CD4-positive, alpha-beta T cell (primary cell): Measurements from ENCODE around the gene SLC27A1. TPM values are rescaled to one million over a fixed set of nuclear protein-coding genes. Genes with fewer than 3 reads are reported as not detected.

Experiments used
- ATAC-seq: fragments of 200-7000 bp; cut with Tn5 transposase; one replicate; pipeline ENCODE4 v1.10.0; 2022; ENCODE audit warnings: mild to moderate bottlenecking; ENCODE audit not compliant: poor library complexity
- CTCF ChIA-PET: fragments of 350-600 bp; sonication (Branson Sonifier 250); formaldehyde crosslinking; loops from one replicate; lab custom pipeline; 2021; ENCODE audit warnings: antibody characterized with exemption, inconsistent platforms; lab: Charles Lee
- POLR2A ChIA-PET: fragments of 350-600 bp; sonication (Branson Sonifier 250); formaldehyde crosslinking; loops from one replicate; lab custom pipeline; 2021; ENCODE audit warnings: antibody characterized with exemption, inconsistent platforms; lab: Charles Lee
- DNase-seq, 14 experiments: peaks; one replicate each; pipeline ENCODE4 v3.0.0-alpha.2; 2013 to 2020; ENCODE audit warnings: mixed read lengths in 2 of 14
- H3K27ac ChIP-seq, 2 donors: one replicate each; pipeline versions ENCODE4 v1.5.1 to v1.7.0; 2013; ENCODE audit warnings: low read length in 2 of 2, low read depth in 1 of 2, mild to moderate bottlenecking in 1 of 2
- H3K27me3 ChIP-seq, 2 experiments: 1 replicate in 1 of 2; 2 replicates in 1 of 2; pipeline versions ENCODE4 v1.6.1 to v1.7.0; 2013; ENCODE audit warnings: low read length in 2 of 2, control low read depth in 1 of 2, mild to moderate bottlenecking in 1 of 2, moderate library complexity in 1 of 2; ENCODE audit not compliant: insufficient read depth in 2 of 2, control insufficient read depth in 1 of 2
- H3K36me3 ChIP-seq: one replicate; pipeline ENCODE4 v1.6.1; 2013; ENCODE audit warnings: low read length, control low read depth; ENCODE audit not compliant: insufficient read depth
- H3K4me1 ChIP-seq: one replicate; pipeline ENCODE4 v1.6.1; 2013; ENCODE audit warnings: low read length, control low read depth; ENCODE audit not compliant: insufficient read depth
- H3K4me3 ChIP-seq: one replicate; pipeline ENCODE4 v1.5.1; 2013; ENCODE audit warnings: mild to moderate bottlenecking, low read length, moderate library complexity
- H3K9me3 ChIP-seq, 2 experiments: 1 replicate in 1 of 2; 2 replicates in 1 of 2; pipeline versions ENCODE4 v1.6.1 to v1.7.0; 2013; ENCODE audit warnings: low read length in 2 of 2, mild to moderate bottlenecking in 2 of 2, control low read depth in 1 of 2, moderate library complexity in 1 of 2; ENCODE audit not compliant: control insufficient read depth in 1 of 2, insufficient read depth in 1 of 2
- H3K27ac Mint-ChIP-seq: one replicate; pipeline ENCODE4 v1.8.0; 2020; ENCODE audit warnings: mixed read lengths
- H3K27me3 Mint-ChIP-seq: one replicate; pipeline ENCODE4 v1.8.0; 2021; ENCODE audit warnings: mixed read lengths
- H3K36me3 Mint-ChIP-seq: one replicate; pipeline ENCODE4 v1.8.0; 2021; ENCODE audit warnings: low read depth, mixed read lengths
- H3K4me1 Mint-ChIP-seq: one replicate; pipeline ENCODE4 v1.8.0; 2021; ENCODE audit warnings: low read depth, mixed read lengths
- H3K4me3 Mint-ChIP-seq: one replicate; pipeline ENCODE4 v1.8.0; 2020; ENCODE audit warnings: mild to moderate bottlenecking, mixed read lengths
- H3K9me3 Mint-ChIP-seq: one replicate; pipeline ENCODE4 v1.8.0; 2020; ENCODE audit warnings: mixed read lengths
- intact Hi-C, 2 experiments: fragments of 100-400 bp; cut with DNase I in 1 of 2; cut with micrococcal nuclease in 1 of 2; formaldehyde crosslinking; loops; one replicate each; pipeline versions ENCODE4 v1.15.1 to v1.9.0; 2023 to 2025; cut with DNase I, micrococcal nuclease
- total RNA-seq, 174 experiments: library from RNA in 2 of 174; stranded (reverse) in 2 of 174; gene quantifications; one replicate each; pipeline ENCODE4 v1.2.3 and lab custom pipeline; 2021 to 2026
- TF ChIP-seq, protein P1 (sequence below): fragments of 200-600 bp; IDR thresholded peaks from one replicate; pipeline ENCODE4 v1.8.0; 2022; ENCODE audit warnings: antibody characterized with exemption, mild to moderate bottlenecking

The SLC27A1 gene
- total RNA-seq, 2 experiments from 2014 or later, result 3.0 TPM

- H3K27me3 ChIP-seq, result no peaks in the 10 kb centered on the region
- no peak for ATAC-seq
- H3K36me3 ChIP-seq, result no peaks in the 10 kb centered on the region
- H3K27me3 Mint-ChIP-seq, result no peaks in the 10 kb centered on the region
- H3K9me3 ChIP-seq, result peaks cover 4 to 15% of the 10 kb centered on the region in 2 experiments
- H3K27ac Mint-ChIP-seq, result no peak overlapping the region
- DNase-seq, result no peak
- H3K27ac ChIP-seq, result no peak overlapping the region
- no peaks in the 10 kb centered on the region for H3K36me3 Mint-ChIP-seq
- no peak overlapping the region for H3K4me3 ChIP-seq
- intact Hi-C loops, result no loop called here
- H3K4me1 Mint-ChIP-seq, result peaks cover 5% of the 10 kb centered on the region
- ChIA-PET POLR2A (interaction anchor here (0.7 kb wide), 1 partner anchor 402 kb away, joined by 3 read pairs; no protein-coding TSS in a partner anchor), CTCF (interaction anchor here (1.1 kb wide), 1 partner anchor 11 kb away, joined by 3 read pairs; no protein-coding TSS in a partner anchor)
- H3K9me3 Mint-ChIP-seq, result no peaks in the 10 kb centered on the region
- H3K4me3 Mint-ChIP-seq, result no peak overlapping the region
- TF ChIP-seq, protein P1, sequence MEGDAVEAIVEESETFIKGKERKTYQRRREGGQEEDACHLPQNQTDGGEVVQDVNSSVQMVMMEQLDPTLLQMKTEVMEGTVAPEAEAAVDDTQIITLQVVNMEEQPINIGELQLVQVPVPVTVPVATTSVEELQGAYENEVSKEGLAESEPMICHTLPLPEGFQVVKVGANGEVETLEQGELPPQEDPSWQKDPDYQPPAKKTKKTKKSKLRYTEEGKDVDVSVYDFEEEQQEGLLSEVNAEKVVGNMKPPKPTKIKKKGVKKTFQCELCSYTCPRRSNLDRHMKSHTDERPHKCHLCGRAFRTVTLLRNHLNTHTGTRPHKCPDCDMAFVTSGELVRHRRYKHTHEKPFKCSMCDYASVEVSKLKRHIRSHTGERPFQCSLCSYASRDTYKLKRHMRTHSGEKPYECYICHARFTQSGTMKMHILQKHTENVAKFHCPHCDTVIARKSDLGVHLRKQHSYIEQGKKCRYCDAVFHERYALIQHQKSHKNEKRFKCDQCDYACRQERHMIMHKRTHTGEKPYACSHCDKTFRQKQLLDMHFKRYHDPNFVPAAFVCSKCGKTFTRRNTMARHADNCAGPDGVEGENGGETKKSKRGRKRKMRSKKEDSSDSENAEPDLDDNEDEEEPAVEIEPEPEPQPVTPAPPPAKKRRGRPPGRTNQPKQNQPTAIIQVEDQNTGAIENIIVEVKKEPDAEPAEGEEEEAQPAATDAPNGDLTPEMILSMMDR, result no peak
- peaks cover 11% of the 10 kb centered on the region for H3K4me1 ChIP-seq
Measured at GRCh38 chr19:17529239-17530158, 59.2 kb downstream of the SLC27A1 start.

- no peaks in the 10 kb centered on the region for H3K4me1 Mint-ChIP-seq
- ATAC-seq (no peak), DNase-seq (no peak)
- TF ChIP-seq, protein P1, result no peak
- Histone ChIP-seq H3K27me3 (no peaks in the 10 kb centered on the region), H3K27ac (no peak overlapping the region), H3K4me1 (peaks cover 8% of the 10 kb centered on the region), H3K9me3 (peaks cover 4 to 10% of the 10 kb centered on the region in 2 experiments), H3K36me3 (no peaks in the 10 kb centered on the region), H3K4me3 (no peak overlapping the region)
- H3K36me3 Mint-ChIP-seq, result no peaks in the 10 kb centered on the region
- CTCF ChIA-PET, result interaction anchor here (1.1 kb wide), 1 partner anchor 12 kb away, joined by 3 read pairs; no protein-coding TSS in a partner anchor
- POLR2A ChIA-PET, result no interaction called here
- no peaks in the 10 kb centered on the region for H3K9me3 Mint-ChIP-seq
- intact Hi-C loops, result no loop called here
- no peaks in the 10 kb centered on the region for H3K27me3 Mint-ChIP-seq
- no peak overlapping the region for H3K4me3 Mint-ChIP-seq
- no peak overlapping the region for H3K27ac Mint-ChIP-seq
Measured at GRCh38 chr19:17530586-17530985, 60.3 kb downstream of the SLC27A1 start.

DNA sequence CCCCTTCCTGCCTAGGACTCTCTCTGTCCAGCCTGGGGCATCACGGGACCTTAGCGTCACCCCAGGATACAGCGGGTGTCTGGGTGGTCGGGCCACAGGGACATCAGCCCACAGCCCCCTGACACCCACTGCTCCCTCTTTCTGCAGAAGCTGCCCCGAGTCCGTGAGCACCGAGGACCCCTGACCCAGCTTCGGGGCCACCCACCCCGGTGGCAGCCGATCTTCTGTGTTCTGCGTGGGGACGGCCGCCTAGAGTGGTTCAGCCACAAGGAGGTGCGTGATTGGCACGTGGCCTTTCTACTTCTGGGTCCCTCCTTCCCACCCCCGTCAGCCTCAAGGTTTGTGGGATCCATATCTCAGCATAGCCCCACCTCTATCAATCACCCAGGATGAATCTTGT lies 61.8 kb downstream of the SLC27A1 start:
- Histone ChIP-seq H3K4me1 (peaks cover 2% of the 10 kb centered on the region), H3K27ac (no peak overlapping the region), H3K9me3 (peaks cover 4 to 7% of the 10 kb centered on the region in 2 experiments), H3K4me3 (no peak overlapping the region), H3K27me3 (no peaks in the 10 kb centered on the region), H3K36me3 (no peaks in the 10 kb centered on the region)
- DNase-seq (no peak), ATAC-seq (no peak)
- Mint-ChIP-seq H3K27ac (no peak overlapping the region), H3K4me3 (no peak overlapping the region), H3K36me3 (no peaks in the 10 kb centered on the region), H3K4me1 (no peaks in the 10 kb centered on the region), H3K27me3 (no peaks in the 10 kb centered on the region), H3K9me3 (no peaks in the 10 kb centered on the region)
- POLR2A ChIA-PET, result no interaction called here
- intact Hi-C loops, result no loop called here
- CTCF ChIA-PET, result no interaction called here
- TF ChIP-seq, protein P1, result no peak
